OCI-LY1 (cell line): ENCODE measurements around the gene LIN7B.

Experiments
- H2AFZ ChIP-seq: fragments of 200-600 bp; sonication (generic), shearing (Covaris generic); 2 replicates; pipeline ENCODE4 v1.6.0; 2014; ENCODE audit warnings: antibody characterized with exemption, mild to moderate bottlenecking, low read length
- H3F3A ChIP-seq: fragments of 200-600 bp; sonication (generic), shearing (Covaris generic); 2 replicates; pipeline ENCODE4 v1.6.0; 2014; ENCODE audit warnings: mild to moderate bottlenecking, antibody characterized with exemption, low read length, moderate library complexity; ENCODE audit not compliant: insufficient read depth
- H3K27ac ChIP-seq: fragments of 200-600 bp; sonication (generic); 2 replicates; pipeline ENCODE4 v1.5.1; 2014; ENCODE audit warnings: low read length, mixed run types, mild to moderate bottlenecking, low read depth; ENCODE audit not compliant: poor library complexity, severe bottlenecking
- H3K27me3 ChIP-seq: fragments of 200-600 bp; sonication (generic); 2 replicates; pipeline ENCODE4 v1.6.0; 2014; ENCODE audit warnings: antibody characterized with exemption, mild to moderate bottlenecking, low read length, moderate library complexity; ENCODE audit not compliant: insufficient read depth
- H3K36me3 ChIP-seq: fragments of 200-600 bp; sonication (generic); 2 replicates; pipeline ENCODE4 v1.6.1; 2014; ENCODE audit warnings: mild to moderate bottlenecking, antibody characterized with exemption, low read length, moderate library complexity, mixed read lengths; ENCODE audit not compliant: insufficient read depth
- H3K4me1 ChIP-seq: fragments of 200-600 bp; sonication (generic); 2 replicates; pipeline ENCODE4 v1.5.1; 2014; ENCODE audit warnings: mild to moderate bottlenecking, low read length, moderate library complexity; ENCODE audit not compliant: insufficient read depth, severe bottlenecking
- H3K4me2 ChIP-seq: fragments of 200-600 bp; sonication (generic), shearing (Covaris generic); 2 replicates; pipeline ENCODE4 v1.6.1; 2014; ENCODE audit warnings: low read length
- H3K4me3 ChIP-seq: fragments of 200-600 bp; sonication (generic); 2 replicates; pipeline ENCODE4 v1.5.1; 2014; ENCODE audit warnings: low read length, low read depth, mild to moderate bottlenecking, mixed read lengths; ENCODE audit not compliant: poor library complexity, severe bottlenecking
- H3K79me2 ChIP-seq: fragments of 200-600 bp; shearing (Covaris generic); 2 replicates; pipeline ENCODE4 v1.6.1; 2016; ENCODE audit warnings: mixed run types, low read length, mixed read lengths; ENCODE audit not compliant: insufficient read depth
- H3K9ac ChIP-seq: fragments of 200-600 bp; sonication (generic), shearing (Covaris generic); 2 replicates; pipeline ENCODE4 v1.6.1; 2014; ENCODE audit warnings: mild to moderate bottlenecking, low read length, mixed read lengths
- H3K9me2 ChIP-seq: fragments of 200-600 bp; sonication (generic), shearing (Covaris generic); 2 replicates; pipeline ENCODE4 v1.6.1; 2014; ENCODE audit warnings: low read depth, mild to moderate bottlenecking, low read length, mixed read lengths
- H3K9me3 ChIP-seq: fragments of 200-600 bp; shearing (Covaris generic); 2 replicates; pipeline ENCODE4 v1.6.1; 2014; ENCODE audit warnings: low read length, mixed read lengths
- H4K20me1 ChIP-seq: fragments of 200-600 bp; sonication (generic), shearing (Covaris generic); 2 replicates; pipeline ENCODE4 v1.6.0; 2016; ENCODE audit warnings: mild to moderate bottlenecking, low read length; ENCODE audit not compliant: insufficient read depth
- CTCF ChIP-seq: fragments of 200-600 bp; sonication (generic), shearing (Covaris generic); IDR thresholded peaks from 2 replicates; pipeline ENCODE4 v1.5.1; 2017; ENCODE audit warnings: mild to moderate bottlenecking, antibody characterized with exemption, low read length, moderate library complexity, mixed read lengths
- EZH2 ChIP-seq: fragments of 200-600 bp; sonication (generic), shearing (Covaris generic); IDR thresholded peaks from 2 replicates; pipeline ENCODE4 v1.8.0; 2017; ENCODE audit warnings: borderline replicate concordance, mixed run types, mild to moderate bottlenecking, antibody characterized with exemption, low read length, moderate library complexity, mixed read lengths

LIN7B gene

GRCh38 chr19:49165865-49166301 lies 51.7 kb downstream of the LIN7B start:
- Histone ChIP-seq H3K27ac (no peak overlapping the region), H3K9ac (no peak overlapping the region), H3K79me2 (no peaks in the 10 kb centered on the region), H3K27me3 (no peaks in the 10 kb centered on the region), H3K9me2 (no peaks in the 10 kb centered on the region), H3K4me2 (no peak overlapping the region), H4K20me1 (no peaks in the 10 kb centered on the region), H3K4me1 (no peaks in the 10 kb centered on the region), H3K36me3 (no peaks in the 10 kb centered on the region), H3F3A (no peaks in the 10 kb centered on the region), H2AFZ (no peak overlapping the region), H3K4me3 (no peak overlapping the region), H3K9me3 (no peaks in the 10 kb centered on the region)
- no peak for TF ChIP-seq EZH2
- TF ChIP-seq CTCF, result no peak

GRCh38 chr19:49167857-49168409 lies 53.8 kb downstream of the LIN7B start:
- Histone ChIP-seq H3K9me3 (no peaks in the 10 kb centered on the region), H3K4me2 (no peak overlapping the region), H3K79me2 (no peaks in the 10 kb centered on the region), H4K20me1 (no peaks in the 10 kb centered on the region), H3F3A (no peaks in the 10 kb centered on the region), H3K36me3 (no peaks in the 10 kb centered on the region), H3K4me1 (no peaks in the 10 kb centered on the region), H3K27ac (no peak overlapping the region), H2AFZ (no peak overlapping the region), H3K27me3 (no peaks in the 10 kb centered on the region), H3K9ac (no peak overlapping the region), H3K9me2 (no peaks in the 10 kb centered on the region), H3K4me3 (no peak overlapping the region)
- no peak for TF ChIP-seq EZH2
- TF ChIP-seq CTCF, result no peak
